ENCODE measurements around the gene RTN4RL1.

DNA sequence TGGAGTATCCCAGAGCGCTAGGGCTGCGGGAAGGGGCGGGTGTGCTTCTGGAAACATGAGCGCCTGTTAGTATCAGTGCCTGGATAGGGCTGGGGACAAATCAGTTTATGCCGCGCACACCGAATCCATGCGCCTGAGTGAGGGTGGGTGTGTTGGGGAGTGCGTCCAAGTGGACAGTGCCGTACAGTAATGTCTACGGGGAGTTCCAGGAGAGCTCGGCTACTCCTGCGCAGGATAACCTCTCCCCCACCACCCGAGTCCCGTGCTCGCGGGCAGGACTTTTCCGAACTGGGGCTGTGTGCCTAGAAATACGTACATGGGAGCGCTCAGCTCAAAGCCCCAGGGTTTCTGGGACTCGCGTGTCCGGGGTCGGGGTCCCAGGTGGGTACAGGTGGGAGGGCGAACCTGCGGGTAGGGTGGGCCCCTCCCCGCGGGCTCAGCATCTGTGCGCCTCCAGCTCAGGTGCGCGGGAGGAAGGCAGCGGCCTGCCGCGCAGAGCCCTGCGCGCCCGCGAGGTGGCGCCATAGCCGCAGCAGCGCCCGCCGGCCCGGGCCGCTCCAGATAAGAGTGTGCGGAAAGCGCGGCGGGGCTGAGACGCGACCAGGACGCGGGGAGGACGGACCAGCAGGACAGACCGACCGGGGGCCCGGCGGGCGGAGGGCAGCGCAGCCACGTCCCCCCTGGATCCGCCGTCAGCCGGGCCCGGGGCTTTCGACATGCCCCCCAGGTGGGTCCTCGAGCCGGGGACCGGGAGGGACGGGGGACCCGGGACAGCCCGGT is 29.6 kb upstream of the RTN4RL1 start, which contains the start of gene HIC1:
- TF ChIP-seq, protein P1, sequence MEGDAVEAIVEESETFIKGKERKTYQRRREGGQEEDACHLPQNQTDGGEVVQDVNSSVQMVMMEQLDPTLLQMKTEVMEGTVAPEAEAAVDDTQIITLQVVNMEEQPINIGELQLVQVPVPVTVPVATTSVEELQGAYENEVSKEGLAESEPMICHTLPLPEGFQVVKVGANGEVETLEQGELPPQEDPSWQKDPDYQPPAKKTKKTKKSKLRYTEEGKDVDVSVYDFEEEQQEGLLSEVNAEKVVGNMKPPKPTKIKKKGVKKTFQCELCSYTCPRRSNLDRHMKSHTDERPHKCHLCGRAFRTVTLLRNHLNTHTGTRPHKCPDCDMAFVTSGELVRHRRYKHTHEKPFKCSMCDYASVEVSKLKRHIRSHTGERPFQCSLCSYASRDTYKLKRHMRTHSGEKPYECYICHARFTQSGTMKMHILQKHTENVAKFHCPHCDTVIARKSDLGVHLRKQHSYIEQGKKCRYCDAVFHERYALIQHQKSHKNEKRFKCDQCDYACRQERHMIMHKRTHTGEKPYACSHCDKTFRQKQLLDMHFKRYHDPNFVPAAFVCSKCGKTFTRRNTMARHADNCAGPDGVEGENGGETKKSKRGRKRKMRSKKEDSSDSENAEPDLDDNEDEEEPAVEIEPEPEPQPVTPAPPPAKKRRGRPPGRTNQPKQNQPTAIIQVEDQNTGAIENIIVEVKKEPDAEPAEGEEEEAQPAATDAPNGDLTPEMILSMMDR (IDR thresholded peaks at IDR 0.05; ENCODE audit: low read length): peak; percentile 79
- no peak for TF ChIP-seq EZH2 (IDR thresholded peaks at IDR 0.05; ENCODE audit: borderline replicate concordance, low read length)

All from OCI-LY1 (cell line).